DOHH2 (cell line): ENCODE data around the gene SNRPD2.

Source experiments
- H3F3A ChIP-seq: fragments of 200-600 bp; sonication (generic), shearing (Covaris generic); 2 replicates; pipeline ENCODE4 v1.6.0; 2016; ENCODE audit warnings: antibody characterized with exemption, mild to moderate bottlenecking; ENCODE audit not compliant: control insufficient read depth, insufficient read depth
- H3K27ac ChIP-seq: fragments of 200-600 bp; sonication (generic); 2 replicates; pipeline ENCODE4 v1.5.1; 2014; ENCODE audit warnings: low read depth, mild to moderate bottlenecking, low read length, moderate library complexity
- H3K27me3 ChIP-seq: fragments of 200-600 bp; sonication (generic); 2 replicates; pipeline ENCODE4 v1.6.1; 2014; ENCODE audit warnings: mild to moderate bottlenecking, low read length, mixed read lengths; ENCODE audit not compliant: control insufficient read depth
- H3K36me3 ChIP-seq: fragments of 200-600 bp; sonication (generic); 2 replicates; pipeline ENCODE4 v1.6.1; 2014; ENCODE audit warnings: mild to moderate bottlenecking, low read length, moderate library complexity, mixed read lengths; ENCODE audit not compliant: control insufficient read depth
- H3K4me1 ChIP-seq: fragments of 200-600 bp; sonication (generic); 2 replicates; pipeline ENCODE4 v1.6.1; 2014; ENCODE audit warnings: mild to moderate bottlenecking, low read length, mixed read lengths; ENCODE audit not compliant: control insufficient read depth
- H3K4me2 ChIP-seq: fragments of 200-600 bp; sonication (generic); 2 replicates; pipeline ENCODE4 v1.6.0; 2014; ENCODE audit warnings: mild to moderate bottlenecking, low read length, moderate library complexity
- H3K4me3 ChIP-seq: fragments of 200-600 bp; sonication (generic); 2 replicates; pipeline ENCODE4 v1.5.1; 2014; ENCODE audit warnings: mild to moderate bottlenecking, low read length, mixed read lengths
- H3K79me2 ChIP-seq: fragments of 200-600 bp; sonication (generic); 2 replicates; pipeline ENCODE4 v1.6.1; 2014; ENCODE audit warnings: mild to moderate bottlenecking, low read length, mixed read lengths; ENCODE audit not compliant: control insufficient read depth
- H3K9me2 ChIP-seq: fragments of 200-600 bp; sonication (generic); replicated peaks from 2 replicates; pipeline ENCODE4 v1.6.1; 2014; ENCODE audit warnings: mild to moderate bottlenecking, low read length, mixed read lengths; ENCODE audit not compliant: control insufficient read depth
- H3K9me3 ChIP-seq: fragments of 200-600 bp; sonication (generic); 2 replicates; pipeline ENCODE4 v1.6.1; 2014; ENCODE audit warnings: antibody characterized with exemption, low read length, mixed read lengths; ENCODE audit not compliant: control insufficient read depth, insufficient read depth
- H4K20me1 ChIP-seq: fragments of 200-600 bp; sonication (generic); 2 replicates; pipeline ENCODE4 v1.6.0; 2014; ENCODE audit warnings: low read depth, mild to moderate bottlenecking, antibody characterized with exemption, low read length, moderate library complexity; ENCODE audit not compliant: control insufficient read depth, insufficient read depth
- CTCF ChIP-seq: fragments of 200-600 bp; sonication (generic); IDR thresholded peaks from one replicate; pipeline ENCODE4 v1.5.1; 2014; ENCODE audit warnings: antibody characterized with exemption, mild to moderate bottlenecking, low read depth, low read length; ENCODE audit not compliant: poor library complexity, severe bottlenecking
- EZH2phosphoT487 ChIP-seq: fragments of 200-600 bp; sonication (generic); IDR thresholded peaks from 2 replicates; pipeline ENCODE4 v1.6.1; 2017; ENCODE audit warnings: borderline replicate concordance, mild to moderate bottlenecking, antibody characterized with exemption, low read length, moderate library complexity, mixed read lengths

Gene SNRPD2

GRCh38 chr19:45705115-45705514 is 13.4 kb upstream of the SNRPD2 start:
- peaks cover 31% of the 10 kb centered on the region for H3F3A ChIP-seq
- H3K9me3 ChIP-seq, result no peaks in the 10 kb centered on the region
- H3K27ac ChIP-seq, result peak overlapping the region; percentile 13; the same call in 1 of the 2 replicates
- peaks cover 35% of the 10 kb centered on the region for H3K36me3 ChIP-seq
- H3K4me1 ChIP-seq, result peaks cover 43% of the 10 kb centered on the region
- peaks cover 2% of the 10 kb centered on the region; the same call in 1 of the 2 replicates for H3K79me2 ChIP-seq
- H3K27me3 ChIP-seq, result no peaks in the 10 kb centered on the region
- H4K20me1 ChIP-seq, result no peaks in the 10 kb centered on the region
- no peak for TF ChIP-seq EZH2phosphoT487
- TF ChIP-seq CTCF, result no peak
- no peak overlapping the region for H3K4me3 ChIP-seq
- H3K9me2 ChIP-seq, result no peaks in the 10 kb centered on the region
- no peak overlapping the region for H3K4me2 ChIP-seq

- Histone ChIP-seq H3K27me3 (no peaks in the 10 kb centered on the region), H3K4me3 (no peak overlapping the region), H3K9me3 (no peaks in the 10 kb centered on the region), H4K20me1 (no peaks in the 10 kb centered on the region), H3K4me2 (no peak overlapping the region), H3K36me3 (peaks cover 46% of the 10 kb centered on the region), H3K79me2 (no peaks in the 10 kb centered on the region), H3K4me1 (peaks cover 27% of the 10 kb centered on the region), H3K27ac (no peak overlapping the region), H3K9me2 (no peaks in the 10 kb centered on the region), H3F3A (peaks cover 12% of the 10 kb centered on the region)
- TF ChIP-seq CTCF (no peak), EZH2phosphoT487 (no peak)
Measured at GRCh38 chr19:45701676-45702075, 9.9 kb upstream of the SNRPD2 start.

GRCh38 chr19:45693106-45693788 is 1.5 kb upstream of the SNRPD2 start:
- Histone ChIP-seq H3K4me2 (peak overlapping the region; percentile 95), H3K4me3 (peak overlapping the region; percentile 99), H3K9me3 (no peaks in the 10 kb centered on the region), H3K27me3 (no peaks in the 10 kb centered on the region), H3K27ac (peak overlapping the region; percentile 77), H3K36me3 (peaks cover 63% of the 10 kb centered on the region), H3K4me1 (peaks cover 15% of the 10 kb centered on the region), H4K20me1 (peaks cover 9% of the 10 kb centered on the region), H3F3A (no peaks in the 10 kb centered on the region), H3K9me2 (no peaks in the 10 kb centered on the region), H3K79me2 (peaks cover 53% of the 10 kb centered on the region)
- TF ChIP-seq CTCF (peak; percentile 99), EZH2phosphoT487 (no peak)
